Measurements from ENCODE around the gene CNIH2. TPM values are rescaled to one million over a fixed set of nuclear protein-coding genes. Genes with fewer than 3 reads are reported as not detected.

Gene CNIH2
- total RNA-seq, 1 donor from 2014 or later, result 46.0 TPM

GRCh38 chr11:66232769-66233168 is 45.2 kb upstream of the CNIH2 start:
- Mint-ChIP-seq H3K4me1 (peaks cover 9% of the 10 kb centered on the region), H3K27ac (ENCODE audit: unreplicated experiment) (peak overlapping the region; percentile 88), H3K36me3 (ENCODE audit: low read depth) (no peaks in the 10 kb centered on the region), H3K4me3 (no peak overlapping the region), H3K27me3 (ENCODE audit: low read depth) (no peaks in the 10 kb centered on the region), H3K9me3 (no peaks in the 10 kb centered on the region)
- DNase-seq (ENCODE audit: low read depth, low spot score), result no peak
- no peak for TF ChIP-seq CTCF (conservative IDR thresholded peaks at IDR 0.05)

GRCh38 chr11:66233301-66233700 is 44.7 kb upstream of the CNIH2 start:
- no peaks in the 10 kb centered on the region for H3K9me3 Mint-ChIP-seq
- TF ChIP-seq CTCF (conservative IDR thresholded peaks at IDR 0.05), result no peak
- DNase-seq (ENCODE audit: low read depth, low spot score), result no peak
- no peaks in the 10 kb centered on the region for H3K36me3 Mint-ChIP-seq (ENCODE audit: low read depth)
- H3K27ac Mint-ChIP-seq (ENCODE audit: unreplicated experiment), result peak overlapping the region; percentile 91
- no peaks in the 10 kb centered on the region for H3K27me3 Mint-ChIP-seq (ENCODE audit: low read depth)
- H3K4me1 Mint-ChIP-seq, result peaks cover 9% of the 10 kb centered on the region
- H3K4me3 Mint-ChIP-seq, result no peak overlapping the region

GRCh38 chr11:66235141-66235540 is 42.8 kb upstream of the CNIH2 start:
- Mint-ChIP-seq H3K36me3 (ENCODE audit: low read depth) (no peaks in the 10 kb centered on the region), H3K9me3 (no peaks in the 10 kb centered on the region), H3K27ac (ENCODE audit: unreplicated experiment) (peak overlapping the region; percentile 46), H3K4me1 (peaks cover 9% of the 10 kb centered on the region), H3K27me3 (ENCODE audit: low read depth) (no peaks in the 10 kb centered on the region), H3K4me3 (no peak overlapping the region)
- no peak for TF ChIP-seq CTCF (conservative IDR thresholded peaks at IDR 0.05)
- DNase-seq (ENCODE audit: low read depth, low spot score), result no peak

- H3K36me3 Mint-ChIP-seq (ENCODE audit: low read depth), result no peaks in the 10 kb centered on the region
Observed at GRCh38 chr11:66237867-66238266, 40.1 kb upstream of the CNIH2 start.

GRCh38 chr11:66238786-66239413 is 39.1 kb upstream of the CNIH2 start:
- H3K9me3 Mint-ChIP-seq, result no peaks in the 10 kb centered on the region
- peak overlapping the region; percentile 12 for H3K27ac Mint-ChIP-seq (ENCODE audit: unreplicated experiment)
- no peak for DNase-seq (ENCODE audit: low read depth, low spot score)
- no peaks in the 10 kb centered on the region for H3K4me1 Mint-ChIP-seq
- no peak overlapping the region for H3K4me3 Mint-ChIP-seq
- no peak for TF ChIP-seq CTCF (conservative IDR thresholded peaks at IDR 0.05)
- no peaks in the 10 kb centered on the region for H3K27me3 Mint-ChIP-seq (ENCODE audit: low read depth)
- no peaks in the 10 kb centered on the region for H3K36me3 Mint-ChIP-seq (ENCODE audit: low read depth)

More at GRCh38 chr11:66237867-66238266, 40.1 kb upstream of the CNIH2 start:
- TF ChIP-seq CTCF (conservative IDR thresholded peaks at IDR 0.05), result no peak
- no peaks in the 10 kb centered on the region for H3K27me3 Mint-ChIP-seq (ENCODE audit: low read depth)
- H3K4me3 Mint-ChIP-seq, result no peak overlapping the region
- H3K9me3 Mint-ChIP-seq, result no peaks in the 10 kb centered on the region
- DNase-seq (ENCODE audit: low read depth, low spot score), result no peak
- no peak overlapping the region for H3K27ac Mint-ChIP-seq (ENCODE audit: unreplicated experiment)
- H3K4me1 Mint-ChIP-seq, result peaks cover 9% of the 10 kb centered on the region

All from neural crest cell (in vitro differentiated cells).